Uterus (tissue), 2 donors: Measurements from ENCODE around the gene PKNOX2.

Experiments
- POLR2A ChIP-seq, 2 donors: fragments of 450-650 bp; IDR thresholded peaks; one replicate each; pipeline ENCODE4 v1.6.1; 2016; ENCODE audit warnings: antibody characterized with exemption in 2 of 2, mild to moderate bottlenecking in 1 of 2, moderate library complexity in 1 of 2
- TF ChIP-seq, protein P1 (sequence below), 4 experiments: fragments of 200-600 bp in 2 of 4; fragments of 450-650 bp in 2 of 4; sonication (generic) in 2 of 4; IDR thresholded peaks; one replicate each; pipeline ENCODE4 v1.5.1; 2016 to 2019; ENCODE audit warnings: antibody characterized with exemption in 4 of 4, mild to moderate bottlenecking in 2 of 4, moderate library complexity in 1 of 4

DNA sequence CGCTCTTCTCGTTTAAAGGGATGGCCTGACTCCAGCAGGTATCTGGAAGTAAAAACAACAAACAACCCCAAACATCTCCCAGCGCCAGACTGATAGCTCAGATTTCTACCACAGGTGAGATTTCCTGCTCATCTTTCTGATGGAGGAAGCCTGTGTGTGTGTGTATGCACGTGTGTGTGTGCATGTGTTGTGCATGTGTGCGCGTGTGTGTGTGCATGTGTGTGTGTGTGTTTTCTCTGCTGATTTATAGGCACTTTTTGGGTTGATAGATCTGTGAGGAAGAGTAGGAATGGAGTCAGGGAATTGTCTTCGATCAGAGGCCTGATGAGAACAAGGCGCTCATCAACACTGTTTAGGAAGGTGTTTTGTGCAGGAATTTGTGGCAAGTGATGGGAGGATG lies 103.0 kb downstream of the PKNOX2 start:
- TF ChIP-seq, protein P1, sequence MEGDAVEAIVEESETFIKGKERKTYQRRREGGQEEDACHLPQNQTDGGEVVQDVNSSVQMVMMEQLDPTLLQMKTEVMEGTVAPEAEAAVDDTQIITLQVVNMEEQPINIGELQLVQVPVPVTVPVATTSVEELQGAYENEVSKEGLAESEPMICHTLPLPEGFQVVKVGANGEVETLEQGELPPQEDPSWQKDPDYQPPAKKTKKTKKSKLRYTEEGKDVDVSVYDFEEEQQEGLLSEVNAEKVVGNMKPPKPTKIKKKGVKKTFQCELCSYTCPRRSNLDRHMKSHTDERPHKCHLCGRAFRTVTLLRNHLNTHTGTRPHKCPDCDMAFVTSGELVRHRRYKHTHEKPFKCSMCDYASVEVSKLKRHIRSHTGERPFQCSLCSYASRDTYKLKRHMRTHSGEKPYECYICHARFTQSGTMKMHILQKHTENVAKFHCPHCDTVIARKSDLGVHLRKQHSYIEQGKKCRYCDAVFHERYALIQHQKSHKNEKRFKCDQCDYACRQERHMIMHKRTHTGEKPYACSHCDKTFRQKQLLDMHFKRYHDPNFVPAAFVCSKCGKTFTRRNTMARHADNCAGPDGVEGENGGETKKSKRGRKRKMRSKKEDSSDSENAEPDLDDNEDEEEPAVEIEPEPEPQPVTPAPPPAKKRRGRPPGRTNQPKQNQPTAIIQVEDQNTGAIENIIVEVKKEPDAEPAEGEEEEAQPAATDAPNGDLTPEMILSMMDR (IDR thresholded peaks at IDR 0.05), result no peak
- TF ChIP-seq POLR2A (IDR thresholded peaks at IDR 0.05), result no peak
